K562 (cell line): ENCODE measurements around the gene GRIN2A. TPM values are rescaled to one million over a fixed set of nuclear protein-coding genes. Genes with fewer than 3 reads are reported as not detected.

Experiments used
- ATAC-seq: fragments of 200-7000 bp; cut with Tn5 transposase; 3 replicates; pipeline ENCODE4 v1.9.1; 2020; ENCODE audit warnings: moderate library complexity
- BruUV-seq: library from RNA; stranded (reverse); fragments of 400-500 nt; replicated peaks from 2 replicates; lab custom pipeline; 2021; lab: Mats Ljungman, UMichigan
- CTCF ChIA-PET: fragments of 300-600 bp; formaldehyde crosslinking; extraction: SDS; loops from one replicate; lab custom pipeline; 2021; ENCODE audit warnings: low intra/inter-chr PET ratio; lab: Yijun Ruan, JAX
- POLR2A ChIA-PET: fragments of 300-600, 350-650 bp; sonication (Branson Sonifier 250); formaldehyde crosslinking; extraction: SDS; loops from one replicate; lab custom pipeline; 2021; ENCODE audit warnings: antibody characterized with exemption, inconsistent platforms; lab: Yijun Ruan, JAX
- DNase-seq, 4 experiments: peaks; one replicate each; pipeline versions ENCODE4 v3.0.0 to v3.0.0-alpha.2; 2011 to 2018; ENCODE audit warnings: low spot score in 3 of 4, mixed read lengths in 3 of 4; ENCODE audit errors: extremely low read depth in 1 of 4
- FAIRE-seq: peaks from 2 replicates; lab custom pipeline; 2011; peaks lifted over from hg19 to GRCh38; lab: Jason Lieb, UNC
- H2AFZ ChIP-seq: 2 replicates; pipeline ENCODE4 v1.6.0; 2011; ENCODE audit warnings: low read depth, low read length, control low read depth, inconsistent platforms
- H3K27ac ChIP-seq: fragments of 200-600 bp; 3 replicates; pipeline ENCODE4 v1.8.0; 2011; ENCODE audit warnings: low read depth, mild to moderate bottlenecking, control low read depth, inconsistent platforms, low read length, moderate library complexity, mixed read lengths; ENCODE audit errors: extremely low read depth
- H3K27me3 ChIP-seq, 2 experiments: fragments of 300-600 bp in 1 of 2; 2 replicates in 1 of 2; 3 replicates in 1 of 2; pipeline versions ENCODE4 v1.6.0 to v1.8.0; 2011; ENCODE audit warnings: inconsistent platforms in 2 of 2, low read length in 2 of 2, mild to moderate bottlenecking in 1 of 2, mixed read lengths in 1 of 2, moderate library complexity in 1 of 2; ENCODE audit not compliant: control insufficient read depth in 2 of 2, insufficient read depth in 2 of 2
- H3K36me3 ChIP-seq: fragments of 300-600 bp; 3 replicates; pipeline ENCODE4 v1.8.0; 2011; ENCODE audit warnings: mild to moderate bottlenecking, low read length, inconsistent platforms; ENCODE audit not compliant: control insufficient read depth, insufficient read depth
- H3K4me1 ChIP-seq, 2 experiments: fragments of 200-600 bp in 1 of 2; replicated peaks in 1 of 2; 2 replicates in 1 of 2; 3 replicates in 1 of 2; pipeline versions ENCODE4 v1.5.1 to v1.8.0; 2011; ENCODE audit warnings: inconsistent platforms in 2 of 2, low read length in 2 of 2, mild to moderate bottlenecking in 1 of 2, mixed read lengths in 1 of 2, moderate library complexity in 1 of 2; ENCODE audit not compliant: control insufficient read depth in 2 of 2, insufficient read depth in 2 of 2
- H3K4me2 ChIP-seq: 2 replicates; pipeline ENCODE4 v1.6.1; 2011; ENCODE audit warnings: low read length, control low read depth, inconsistent platforms, mixed read lengths; ENCODE audit not compliant: insufficient read depth
- H3K4me3 ChIP-seq: fragments of 200-600 bp; sonication (generic), shearing (Covaris generic); 2 replicates; pipeline ENCODE4 v1.5.1; 2016; ENCODE audit warnings: control low read depth, inconsistent platforms
- H3K79me2 ChIP-seq: fragments of 200-600 bp; 3 replicates; pipeline ENCODE4 v1.8.0; 2011; ENCODE audit warnings: low read length, inconsistent platforms; ENCODE audit not compliant: control insufficient read depth, insufficient read depth
- H3K9ac ChIP-seq, 2 experiments: 2 replicates each; pipeline versions ENCODE4 v1.6.0 to v1.6.1; 2011; ENCODE audit warnings: low read depth in 2 of 2, low read length in 2 of 2, control low read depth in 1 of 2, inconsistent platforms in 1 of 2, mild to moderate bottlenecking in 1 of 2, mixed read lengths in 1 of 2; ENCODE audit not compliant: insufficient read depth in 1 of 2
- H3K9me1 ChIP-seq: one replicate; pipeline ENCODE4 v1.6.0; 2011; ENCODE audit warnings: inconsistent platforms, mild to moderate bottlenecking, low read length, moderate library complexity; ENCODE audit not compliant: control insufficient read depth, insufficient read depth
- H3K9me3 ChIP-seq: replicated peaks from 2 replicates; pipeline ENCODE4 v1.5.1; 2011; ENCODE audit warnings: low read depth, low read length, inconsistent platforms; ENCODE audit not compliant: control insufficient read depth, insufficient read depth
- H4K20me1 ChIP-seq: replicated peaks from 2 replicates; pipeline ENCODE4 v1.6.1; 2011; ENCODE audit warnings: low read length, inconsistent platforms, mixed read lengths; ENCODE audit not compliant: control insufficient read depth, insufficient read depth
- BCOR ChIP-seq: fragments of 450-650 bp; IDR thresholded peaks from 2 replicates; pipeline ENCODE4 v1.6.1; 2016
- CSDE1 ChIP-seq, 2 experiments: fragments of 450-650 bp; IDR thresholded peaks; 2 replicates each; pipeline ENCODE4 v1.6.1; 2016; ENCODE audit warnings: mild to moderate bottlenecking in 1 of 2
- GTF2A2 ChIP-seq: IDR thresholded peaks from 2 replicates; pipeline ENCODE4 v1.6.1; 2016; ENCODE audit warnings: mild to moderate bottlenecking, missing genetic modification characterization, missing compliant biosample characterization
- MLX ChIP-seq, 2 experiments: fragments of 450-650 bp in 1 of 2; sonication (generic) in 1 of 2; formaldehyde crosslinking; conservative IDR thresholded peaks; 2 replicates each; pipeline versions ENCODE4 v1.4.0 to v1.8.1; 2020 to 2022; ENCODE audit warnings: mild to moderate bottlenecking in 1 of 2, missing genetic modification reagents in 1 of 2
- NBN ChIP-seq: fragments of 450-650 bp; IDR thresholded peaks from 2 replicates; pipeline ENCODE4 v1.6.1; 2016; ENCODE audit warnings: low read depth, mild to moderate bottlenecking
- NFIC ChIP-seq: fragments of 450-650 bp; IDR thresholded peaks from 2 replicates; pipeline ENCODE4 v1.6.1; 2017; ENCODE audit warnings: mild to moderate bottlenecking, inconsistent platforms
- NR4A1 ChIP-seq, 2 experiments: fragments of 250-450 bp in 1 of 2; fragments of 450-650 bp in 1 of 2; sonication (Bioruptor Pico) in 1 of 2; IDR thresholded peaks; 2 replicates each; pipeline versions ENCODE4 v1.4.0 to v1.6.1; 2016 to 2020; ENCODE audit warnings: mild to moderate bottlenecking in 2 of 2, missing compliant biosample characterization in 1 of 2, missing genetic modification characterization in 1 of 2, moderate library complexity in 1 of 2
- POLR2H ChIP-seq: IDR thresholded peaks from 2 replicates; pipeline ENCODE4 v1.6.1; 2016; ENCODE audit warnings: missing genetic modification characterization, low read depth, mild to moderate bottlenecking, control low read depth, missing compliant biosample characterization, moderate library complexity
- SIN3A ChIP-seq, 2 experiments: fragments of 150-350 bp in 1 of 2; IDR thresholded peaks; 2 replicates each; pipeline ENCODE4 v1.6.1; 2011 to 2016; ENCODE audit warnings: borderline replicate concordance in 2 of 2, low read depth in 2 of 2, low read length in 2 of 2, mild to moderate bottlenecking in 2 of 2, moderate library complexity in 2 of 2; ENCODE audit not compliant: control insufficient read depth in 1 of 2
- XRCC3 ChIP-seq: fragments of 450-650 bp; IDR thresholded peaks from 2 replicates; pipeline ENCODE4 v1.6.1; 2017; ENCODE audit warnings: mild to moderate bottlenecking, moderate library complexity
- ZBTB17 ChIP-seq: fragments of 450-650 bp; formaldehyde crosslinking; IDR thresholded peaks from 2 replicates; pipeline ENCODE4 v1.4.0; 2020; ENCODE audit warnings: mild to moderate bottlenecking
- ZNF134 ChIP-seq: fragments of 250-450 bp; sonication (Bioruptor Pico); conservative IDR thresholded peaks from 2 replicates; pipeline ENCODE4 v1.4.0; 2020
- ZNF324 ChIP-seq: fragments of 250-450 bp; sonication (Bioruptor Pico); IDR thresholded peaks from 2 replicates; pipeline ENCODE4 v1.4.0; 2020; ENCODE audit warnings: mild to moderate bottlenecking
- WGBS: fragments of 100-300 bp; shearing (Covaris generic); methylation state at CpG from one replicate; pipeline ENCODE4 v1.1.6; 2016; ENCODE audit warnings: low coverage, mixed read lengths; ENCODE audit not compliant: insufficient coverage; ENCODE audit errors: missing lambda C conversion rate; 5-methylcytosine and 5-hydroxymethylcytosine counted together
- in situ Hi-C: fragments of 300-500 bp; cut with MboI; formaldehyde crosslinking; loops from 4 replicates; pipeline ENCODE4 v1.15.0; 2018; ENCODE audit warnings: inconsistent platforms, mixed read lengths
- intact Hi-C: fragments of 100-400 bp; cut with micrococcal nuclease; formaldehyde crosslinking; loops from 2 replicates; pipeline ENCODE4 v1.14.2; 2022
- polyA plus RNA-seq, 8 experiments: library from polyadenylated mRNA; depleted of rRNA in 4 of 8; stranded (reverse) in 5 of 8; unstranded in 3 of 8; fragments of >200 nt; fragmentation: Nextera tagmentation in 2 of 8; fragmentation: Illumina TruSeq in 1 of 8; extraction: Ambion mirVana in 2 of 8; extraction: Trizol in 1 of 8; gene quantifications; 2 replicates each; pipeline versions ENCODE4 v1.2.1 to v1.2.3, GENCODE V29; 2011 to 2014; ENCODE audit warnings: inconsistent platforms in 1 of 8, missing spikeins in 1 of 8
- total RNA-seq, 7 experiments: library from RNA; depleted of rRNA in 6 of 7; stranded (reverse); fragments of >200 nt in 6 of 7; fragmentation: Illumina TruSeq in 2 of 7; extraction: Trizol in 2 of 7; gene quantifications; 2 replicates each; pipeline versions ENCODE4 v1.2.1 to v1.2.3, GENCODE V29; 2011 to 2021; ENCODE audit warnings: low replicate concordance in 1 of 7
- TF ChIP-seq, protein P1 (sequence below): fragments of 450-650 bp; formaldehyde crosslinking; IDR thresholded peaks from 2 replicates; pipeline ENCODE4 v1.4.0; 2022; ENCODE audit warnings: missing genetic modification characterization

Gene GRIN2A
- total and polyA plus RNA-seq, 9 of the 15 experiments (the other 6 are each of a cell fraction or from before 2014, with no cell fraction given): not detected

- in situ Hi-C loops: no loop called here
- no peak overlapping the region for H3K9ac ChIP-seq
- H3K4me3 ChIP-seq: no peak overlapping the region
- no peaks in the 10 kb centered on the region for H4K20me1 ChIP-seq
- 0% methylated on average over 4 of the region's 4 CpGs for WGBS
- no peak overlapping the region for H3K27ac ChIP-seq
- FAIRE-seq: no peak
- H3K27me3 ChIP-seq: no peaks in the 10 kb centered on the region; a peak in 1 of 5 replicates
- H2AFZ ChIP-seq: no peak overlapping the region
- CTCF ChIA-PET: no interaction called here
- no peaks in the 10 kb centered on the region for H3K9me3 ChIP-seq
- no TSS peak for BruUV-seq
- no peaks in the 10 kb centered on the region for H3K79me2 ChIP-seq
- H3K36me3 ChIP-seq: no peaks in the 10 kb centered on the region
- DNase-seq: no peak
- H3K4me2 ChIP-seq: no peak overlapping the region
- no peak for TF ChIP-seq ZNF324 (CRISPR knock-in tag)
- TF ChIP-seq SIN3A (IDR thresholded peaks at IDR 0.05; ENCODE audit: borderline replicate concordance in 2 of 2, control insufficient read depth in 1 of 2, low read depth in 2 of 2, low read length in 2 of 2): no peak
- no peak for TF ChIP-seq GTF2A2 (tag)
- TF ChIP-seq, all 486 proteins: peak for 0
- Histone ChIP-seq H3K9me1 (no peaks in the 10 kb centered on the region), H3K4me1 (no peaks in the 10 kb centered on the region)
- intact Hi-C loops: no loop called here
- no peak for ATAC-seq
- POLR2A ChIA-PET: interaction anchor here (1.6 kb wide), 1 partner anchor 58 kb away, joined by 3 read pairs; no protein-coding TSS in a partner anchor
Observed at GRCh38 chr16:9898555-9898954, 283.7 kb downstream of the GRIN2A start.

- BruUV-seq: no TSS peak
- Histone ChIP-seq H3K27ac (no peak overlapping the region), H3K4me2 (no peak overlapping the region), H3K36me3 (no peaks in the 10 kb centered on the region), H4K20me1 (no peaks in the 10 kb centered on the region), H2AFZ (no peak overlapping the region), H3K9ac (no peak overlapping the region), H3K4me1 (no peaks in the 10 kb centered on the region), H3K9me3 (no peaks in the 10 kb centered on the region), H3K4me3 (no peak overlapping the region), H3K9me1 (no peaks in the 10 kb centered on the region), H3K79me2 (no peaks in the 10 kb centered on the region), H3K27me3 (no peaks in the 10 kb centered on the region; a peak in 1 of 5 replicates)
- intact Hi-C loops (no loop called here), in situ Hi-C loops (no loop called here)
- 0% methylated on average over 2 of the region's 2 CpGs for WGBS
- FAIRE-seq (no peak), DNase-seq (no peak), ATAC-seq (no peak)
- TF ChIP-seq CSDE1 (IDR thresholded peaks at IDR 0.05): no peak
- no peak for TF ChIP-seq NR4A1 (CRISPR knock-in tag; IDR thresholded peaks at IDR 0.05)
- TF ChIP-seq NR4A1 (tag; IDR thresholded peaks at IDR 0.05): no peak
- TF ChIP-seq, protein P1, sequence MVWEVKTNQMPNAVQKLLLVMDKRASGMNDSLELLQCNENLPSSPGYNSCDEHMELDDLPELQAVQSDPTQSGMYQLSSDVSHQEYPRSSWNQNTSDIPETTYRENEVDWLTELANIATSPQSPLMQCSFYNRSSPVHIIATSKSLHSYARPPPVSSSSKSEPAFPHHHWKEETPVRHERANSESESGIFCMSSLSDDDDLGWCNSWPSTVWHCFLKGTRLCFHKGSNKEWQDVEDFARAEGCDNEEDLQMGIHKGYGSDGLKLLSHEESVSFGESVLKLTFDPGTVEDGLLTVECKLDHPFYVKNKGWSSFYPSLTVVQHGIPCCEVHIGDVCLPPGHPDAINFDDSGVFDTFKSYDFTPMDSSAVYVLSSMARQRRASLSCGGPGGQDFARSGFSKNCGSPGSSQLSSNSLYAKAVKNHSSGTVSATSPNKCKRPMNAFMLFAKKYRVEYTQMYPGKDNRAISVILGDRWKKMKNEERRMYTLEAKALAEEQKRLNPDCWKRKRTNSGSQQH (CRISPR knock-in tag): no peak
- no peak for TF ChIP-seq ZNF134 (CRISPR knock-in tag)
- no peak for TF ChIP-seq MLX (CRISPR knock-in tag; conservative IDR thresholded peaks at IDR 0.05)
- no peak for TF ChIP-seq POLR2H
- TF ChIP-seq NBN: no peak
- TF ChIP-seq BCOR: no peak
- TF ChIP-seq XRCC3: no peak
- no peak for TF ChIP-seq NFIC
- no peak for TF ChIP-seq ZBTB17
- CTCF ChIA-PET: no interaction called here
- POLR2A ChIA-PET: interaction anchor here (1.6 kb wide), 1 partner anchor 58 kb away, joined by 3 read pairs; no protein-coding TSS in a partner anchor
Observed at GRCh38 chr16:9898124-9898523, 284.1 kb downstream of the GRIN2A start.
